IMR-90 (cell line): ENCODE results near the gene TIMM17B. TPM values are rescaled to one million over a fixed set of nuclear protein-coding genes. Genes with fewer than 3 reads are reported as not detected.
"Not testable (repeated sequence)": the region's sequence is repeated elsewhere in the genome, so short reads cannot be mapped to it uniquely, and the experiment has no call there.

Experiments
- ATAC-seq: fragments of 200-7000 bp; cut with Tn5 transposase; 2 replicates; pipeline ENCODE4 v1.9.1; 2020; ENCODE audit warnings: low read depth, mild to moderate bottlenecking, moderate library complexity
- BruUV-seq: library from RNA; stranded (reverse); fragments of 400-500 nt; replicated peaks from 2 replicates; lab custom pipeline; 2021; lab: Mats Ljungman, UMichigan
- CTCF ChIA-PET: fragments of 300-600 bp; formaldehyde crosslinking; extraction: SDS; loops from one replicate; lab custom pipeline; 2021; ENCODE audit warnings: antibody characterized with exemption; lab: Yijun Ruan, JAX
- POLR2A ChIA-PET: fragments of 300-600 bp; sonication (Branson Sonifier 250); formaldehyde crosslinking; loops from one replicate; lab custom pipeline; 2022; ENCODE audit warnings: antibody characterized with exemption; ENCODE audit not compliant: unreplicated experiment; lab: Charles Lee
- DNase-seq: peaks from one replicate; pipeline ENCODE4 v3.0.0; 2013
- H2AFZ ChIP-seq: replicated peaks from 2 replicates; pipeline ENCODE3; 2013; ENCODE audit warnings: low read length, mild to moderate bottlenecking; ENCODE audit not compliant: poor library complexity
- H2AK5ac ChIP-seq: 2 replicates; pipeline ENCODE4 v1.6.1; 2013; ENCODE audit warnings: low read depth, low read length, inconsistent platforms
- H2AK9ac ChIP-seq: replicated peaks from 2 replicates; pipeline ENCODE3; 2013; ENCODE audit warnings: mild to moderate bottlenecking, low read depth, low read length, moderate library complexity; ENCODE audit not compliant: poor library complexity
- H2BK120ac ChIP-seq: 2 replicates; pipeline ENCODE4 v1.6.1; 2013; ENCODE audit warnings: low read depth, low read length, inconsistent platforms
- H2BK15ac ChIP-seq: 3 replicates; pipeline ENCODE4 v1.6.1; 2013; ENCODE audit warnings: low read depth, low read length, inconsistent platforms
- H2BK20ac ChIP-seq: 2 replicates; pipeline ENCODE4 v1.6.1; 2013; ENCODE audit warnings: low read depth, mild to moderate bottlenecking, inconsistent platforms, low read length, moderate library complexity
- H2BK5ac ChIP-seq: 2 replicates; pipeline ENCODE4 v1.6.1; 2013; ENCODE audit warnings: mild to moderate bottlenecking, low read depth, low read length, inconsistent platforms; ENCODE audit not compliant: poor library complexity, severe bottlenecking
- H3K14ac ChIP-seq: replicated peaks from 2 replicates; pipeline ENCODE4 v1.6.1; 2013; ENCODE audit warnings: low read depth, low read length, inconsistent platforms
- H3K18ac ChIP-seq: 2 replicates; pipeline ENCODE4 v1.6.1; 2013; ENCODE audit warnings: low read depth, low read length, control low read depth
- H3K23ac ChIP-seq: 2 replicates; pipeline ENCODE4 v1.6.1; 2013; ENCODE audit warnings: low read depth, low read length, inconsistent platforms
- H3K27ac ChIP-seq: 2 replicates; pipeline ENCODE4 v1.5.1; 2013; ENCODE audit warnings: mild to moderate bottlenecking, control low read depth, low read length; ENCODE audit not compliant: insufficient read depth
- H3K27me3 ChIP-seq: 2 replicates; pipeline ENCODE4 v1.6.1; 2013; ENCODE audit warnings: low read length; ENCODE audit not compliant: control insufficient read depth, insufficient read depth
- H3K36me3 ChIP-seq: 2 replicates; pipeline ENCODE4 v1.6.1; 2013; ENCODE audit warnings: low read length, mixed read lengths; ENCODE audit not compliant: control insufficient read depth, insufficient read depth
- H3K4ac ChIP-seq: 2 replicates; pipeline ENCODE4 v1.6.1; 2013; ENCODE audit warnings: low read depth, low read length, inconsistent platforms
- H3K4me1 ChIP-seq: 2 replicates; pipeline ENCODE4 v1.6.1; 2013; ENCODE audit warnings: low read length, mixed read lengths; ENCODE audit not compliant: control insufficient read depth, insufficient read depth
- H3K4me2 ChIP-seq: 2 replicates; pipeline ENCODE4 v1.6.1; 2013; ENCODE audit warnings: low read depth, mild to moderate bottlenecking, control low read depth, low read length, moderate library complexity
- H3K4me3 ChIP-seq: 2 replicates; pipeline ENCODE4 v1.5.1; 2013; ENCODE audit warnings: low read depth, mild to moderate bottlenecking, control low read depth, low read length, moderate library complexity; ENCODE audit not compliant: insufficient read depth
- H3K56ac ChIP-seq: 2 replicates; pipeline ENCODE4 v1.6.1; 2013; ENCODE audit warnings: low read length, inconsistent platforms; ENCODE audit not compliant: insufficient read depth; ENCODE audit errors: extremely low read depth
- H3K79me1 ChIP-seq, 2 experiments: 2 replicates each; pipeline ENCODE4 v1.6.1; 2013; ENCODE audit warnings: low read length in 2 of 2, inconsistent platforms in 1 of 2, low read depth in 1 of 2
- H3K9ac ChIP-seq: 2 replicates; pipeline ENCODE4 v1.6.1; 2013; ENCODE audit warnings: low read depth, low read length, control low read depth
- H3K9me1 ChIP-seq: 2 replicates; pipeline ENCODE4 v1.6.1; 2013; ENCODE audit warnings: low read length, inconsistent platforms; ENCODE audit not compliant: insufficient read depth
- H3K9me3 ChIP-seq: 2 replicates; pipeline ENCODE4 v1.6.1; 2013; ENCODE audit warnings: low read length; ENCODE audit not compliant: control insufficient read depth, insufficient read depth
- H4K20me1 ChIP-seq: 2 replicates; pipeline ENCODE4 v1.6.1; 2013; ENCODE audit warnings: low read length, inconsistent platforms; ENCODE audit not compliant: insufficient read depth
- H4K5ac ChIP-seq: 2 replicates; pipeline ENCODE4 v1.6.1; 2013; ENCODE audit warnings: mild to moderate bottlenecking, low read depth, low read length, control low read depth
- H4K8ac ChIP-seq, 2 experiments: 2 replicates each; pipeline ENCODE4 v1.6.1; 2013; ENCODE audit warnings: low read depth in 2 of 2, low read length in 2 of 2, control low read depth in 1 of 2, inconsistent platforms in 1 of 2
- H4K91ac ChIP-seq: 2 replicates; pipeline ENCODE4 v1.6.1; 2013; ENCODE audit warnings: low read depth, low read length, inconsistent platforms; ENCODE audit not compliant: insufficient read depth
- FOS ChIP-seq: fragments of 150-350 bp; IDR thresholded peaks from 2 replicates; pipeline ENCODE4 v1.6.1; 2016; ENCODE audit warnings: low read depth, low read length
- MXI1 ChIP-seq: IDR thresholded peaks from 2 replicates; pipeline ENCODE4 v1.6.1; 2012; ENCODE audit warnings: low read depth, mild to moderate bottlenecking, low read length, moderate library complexity, borderline replicate concordance
- WGBS, 2 experiments: methylation state at CpG; one replicate each; pipeline versions ENCODE4 v1.1.5 to v1.1.7; 2013; ENCODE audit warnings: missing lambda C conversion rate in 2 of 2; ENCODE audit not compliant: insufficient read length in 1 of 2; ENCODE audit errors: extremely low coverage in 2 of 2; 5-methylcytosine and 5-hydroxymethylcytosine counted together
- dilution Hi-C: fragments of 300-500 bp; cut with HindIII; formaldehyde crosslinking; loops from one replicate; pipeline ENCODE4 v1.14.3; 2018; ENCODE audit warnings: low sequenced_read_pairs; ENCODE audit not compliant: unreplicated experiment
- in situ Hi-C: fragments of 300-500 bp; cut with MboI; formaldehyde crosslinking; loops from 3 replicates; pipeline ENCODE4 v1.14.3; 2019; ENCODE audit warnings: low sequenced_read_pairs, inconsistent platforms, mixed read lengths
- intact Hi-C: fragments of 100-400 bp; cut with micrococcal nuclease; formaldehyde crosslinking; loops from 2 replicates; pipeline ENCODE4 v1.10.0; 2022
- polyA plus RNA-seq, 3 experiments: library from polyadenylated mRNA; depleted of rRNA; stranded (reverse); fragments of >200 nt; gene quantifications; 2 replicates each; pipeline ENCODE4 v1.2.3, GENCODE V29; 2012; ENCODE audit warnings: low replicate concordance in 1 of 3
- total RNA-seq: library from RNA; depleted of rRNA; stranded (reverse); fragments of >200 nt; gene quantifications from 2 replicates; pipeline ENCODE4 v1.2.3, GENCODE V29; 2012

The TIMM17B gene
- total and polyA plus RNA-seq, 2 of the 4 experiments (the other 2 are of a cell fraction): 28.7 to 73.6 TPM

DNA sequence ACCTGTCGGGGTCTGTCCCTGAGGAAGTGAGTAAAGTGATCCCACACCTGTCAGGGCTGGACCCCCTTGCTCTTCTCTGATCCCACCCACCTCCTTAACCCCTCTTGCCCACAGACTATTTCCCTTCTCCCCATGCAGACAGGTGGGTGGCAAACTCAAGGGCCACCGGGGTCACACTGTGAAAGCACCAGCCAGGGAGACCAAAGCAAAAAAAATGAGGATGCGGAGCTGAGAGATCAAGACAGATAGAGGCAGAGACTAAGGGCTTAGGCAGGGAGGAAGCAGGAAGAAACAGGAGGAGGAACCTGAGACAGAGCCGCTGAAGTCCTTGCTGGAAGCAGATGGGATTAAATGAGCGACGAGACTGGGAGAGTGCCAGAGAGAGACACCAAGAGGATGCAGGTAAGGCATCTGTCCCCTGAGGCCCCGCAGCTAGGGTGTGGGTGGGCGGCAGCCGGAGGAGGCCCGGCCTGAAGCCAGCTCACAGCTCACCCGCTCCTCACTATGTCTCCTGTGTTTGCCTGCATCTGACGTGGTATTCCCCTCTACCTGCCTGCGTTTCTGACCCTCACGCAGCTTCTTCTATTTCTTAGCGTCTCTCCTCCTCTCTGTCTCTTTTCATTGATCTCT is 7.2 kb downstream of the TIMM17B start:
- Histone ChIP-seq H3K23ac (no peak overlapping the region), H4K8ac (peak overlapping the region; percentile 40 to 51; a peak in 1 of 4 replicates), H2BK120ac (no peak overlapping the region), H3K56ac (no peak overlapping the region), H2BK20ac (no peak overlapping the region), H3K4me1 (no peaks in the 10 kb centered on the region), H3K4me2 (peak overlapping the region; percentile 65), H4K91ac (no peak overlapping the region), H4K20me1 (no peaks in the 10 kb centered on the region), H3K9me1 (0 out of 2 replicates have a peak, but pooled peaks cover 7% of the 10 kb centered on the region), H2BK5ac (no peak overlapping the region), H3K14ac (no peak overlapping the region), H3K18ac (no peak overlapping the region), H3K4me3 (peak overlapping the region; percentile 32), H3K9me3 (no peaks in the 10 kb centered on the region), H4K5ac (peak overlapping the region; percentile 49; the same call in 1 of the 2 replicates), H2AK5ac (no peak overlapping the region), H3K4ac (no peak overlapping the region), H3K36me3 (no peaks in the 10 kb centered on the region), H3K9ac (peak overlapping the region; percentile 20; the same call in 1 of the 2 replicates), H3K79me1 (peaks cover 0 to 4% of the 10 kb centered on the region in 2 experiments; a peak in 1 of 4 replicates), H2AK9ac (no peak overlapping the region), H3K27me3 (no peaks in the 10 kb centered on the region), H2AFZ (peak overlapping the region; percentile 84), H2BK15ac (no peak overlapping the region), H3K27ac (no peak overlapping the region)
- ATAC-seq: no peak
- WGBS, 2 experiments: 55% methylated on average over 7 of the region's 15 CpGs; no CpG with 5 or more reads in 1 of the 2 experiments
- DNase-seq: no peak
- CTCF ChIA-PET: no interaction called here
- TF ChIP-seq FOS: no peak
- no peak for TF ChIP-seq MXI1
- POLR2A ChIA-PET: no interaction called here
- in situ Hi-C loops: no loop called here
- no TSS peak for BruUV-seq
- intact Hi-C loops: no loop called here
- dilution Hi-C loops: no loop called here

DNA sequence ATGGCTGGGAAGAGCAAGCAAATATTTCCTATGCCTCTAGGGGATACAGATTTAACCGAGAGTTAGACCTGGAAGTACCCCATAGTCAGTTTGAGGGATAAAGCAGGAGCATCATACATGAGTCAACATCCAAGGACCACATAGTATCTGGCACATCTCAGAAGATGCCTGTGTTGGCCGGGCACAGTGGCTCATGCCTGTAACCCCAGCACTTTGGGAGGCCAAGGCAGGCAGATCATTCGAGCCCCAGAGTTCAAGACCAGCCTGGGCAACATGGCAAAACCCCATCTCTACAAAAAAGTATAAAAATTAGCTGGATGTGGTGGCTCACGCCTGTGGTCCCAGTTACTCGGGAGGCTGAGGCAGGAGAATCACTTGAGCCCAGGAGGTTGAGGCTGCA is 11.0 kb downstream of the TIMM17B start:
- H3K4me2 ChIP-seq, H3K23ac ChIP-seq, BruUV-seq, POLR2A ChIA-PET, H3K9ac ChIP-seq, H2BK20ac ChIP-seq, H4K20me1 ChIP-seq, H3K4ac ChIP-seq, H2AK5ac ChIP-seq, H4K5ac ChIP-seq, H3K79me1 ChIP-seq, H3K27ac ChIP-seq, in situ Hi-C loops, intact Hi-C loops, ATAC-seq, H4K8ac ChIP-seq, H2AFZ ChIP-seq, dilution Hi-C loops, H3K18ac ChIP-seq, H2BK120ac ChIP-seq, H2BK15ac ChIP-seq, H3K27me3 ChIP-seq, H3K56ac ChIP-seq, H3K4me3 ChIP-seq, H2BK5ac ChIP-seq, H3K14ac ChIP-seq, DNase-seq, CTCF ChIA-PET, H4K91ac ChIP-seq, H3K9me1 ChIP-seq, H2AK9ac ChIP-seq, H3K4me1 ChIP-seq, H3K36me3 ChIP-seq, H3K9me3 ChIP-seq: not testable (repeated sequence)
- WGBS, 2 experiments: 80% methylated on average over 1 of the region's 5 CpGs; no CpG with 5 or more reads in 1 of the 2 experiments
